Erythroblast (primary cell): ENCODE results near the gene UBE3D.

ENCODE experiments used
- GATA1 ChIP-seq: IDR thresholded peaks from 2 replicates; pipeline ENCODE4 v1.6.1; 2011; ENCODE audit warnings: low read depth, mild to moderate bottlenecking, control low read depth, low read length, moderate library complexity
- POLR2A ChIP-seq: IDR thresholded peaks from 2 replicates; pipeline ENCODE4 v1.6.1; 2011; ENCODE audit warnings: mild to moderate bottlenecking, low read length

GRCh38 chr6:82971877-82972460 lies 93.7 kb downstream of the UBE3D start:
- TF ChIP-seq POLR2A (no peak), GATA1 (no peak)
